ENCODE data around the gene MAP4. TPM values are rescaled to one million over a fixed set of nuclear protein-coding genes. Genes with fewer than 3 reads are reported as not detected.
"Not testable (repeated sequence)": the region's sequence is repeated elsewhere in the genome, so short reads cannot be mapped to it uniquely, and the experiment has no call there.

Gene MAP4
- total and polyA plus RNA-seq, 2 of the 13 experiments (the other 11 are each of a cell fraction or from before 2014, with no cell fraction given), result 33.1 to 38.7 TPM

DNA sequence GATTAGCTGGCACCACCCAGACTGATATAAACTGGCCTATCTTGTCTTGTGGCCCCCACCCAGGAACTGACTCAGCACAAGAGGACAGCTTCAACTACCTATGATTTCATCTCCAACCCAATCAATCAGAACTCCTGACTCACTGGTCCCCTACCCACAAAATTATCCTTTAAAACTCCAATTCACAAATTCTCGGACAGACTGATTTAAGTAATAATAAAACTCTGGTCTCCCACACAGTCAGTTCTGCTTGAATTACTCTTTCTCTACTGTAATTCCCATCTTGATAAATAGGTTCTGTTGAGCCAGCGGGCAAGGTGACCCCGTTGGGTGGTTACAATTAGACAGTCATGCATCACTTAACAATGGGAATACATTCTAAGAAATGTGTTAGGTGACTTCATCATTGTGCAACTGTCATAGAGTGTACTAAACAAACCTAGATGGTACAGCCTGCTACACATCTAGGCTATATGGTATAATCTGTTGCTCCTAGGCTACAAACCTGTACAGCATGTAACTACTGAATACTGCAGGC lies 48.1 kb upstream of the MAP4 start:
- no peak overlapping the region for H2AFZ ChIP-seq (ENCODE audit: low read length)
- POLR2A ChIA-PET, result no interaction called here
- 97% methylated on average over 3 of the region's 3 CpGs for WGBS (ENCODE audit: low lambda C conversion rate)
- H3K9ac ChIP-seq (ENCODE audit: insufficient read depth, low read depth, low read length), result no peak overlapping the region
- in situ Hi-C loops (cut with HindIII; ENCODE audit: extremely low pct_ligation_motif_present, low pct_unique_long_range_greater_than_20kb) (no loop called here), intact Hi-C loops (cut with micrococcal nuclease; ENCODE audit: unreplicated experiment) (no loop called here)
- CTCF ChIA-PET (ENCODE audit: low intra/inter-chr PET ratio, low total read pairs), result no interaction called here
- H3K9me3 ChIP-seq (ENCODE audit: low read length), result no peaks in the 10 kb centered on the region
- BruUV-seq (replicated peaks), result no TSS peak
- ATAC-seq (no peak), DNase-seq (ENCODE audit: low spot score) (no peak), FAIRE-seq (no peak)
- no peak overlapping the region for H3K4me2 ChIP-seq (ENCODE audit: low read depth, low read length)
- peaks cover 10% of the 10 kb centered on the region for H3K4me1 ChIP-seq (ENCODE audit: insufficient read depth, low read length)
- no peaks in the 10 kb centered on the region for H3K27me3 ChIP-seq (ENCODE audit: control insufficient read depth in 1 of 2, insufficient read depth in 2 of 2, low read length in 2 of 2)
- no peak overlapping the region for H3K4me3 ChIP-seq (replicated peaks in 1 of 3; ENCODE audit: insufficient read depth in 1 of 3, low read depth in 2 of 3, low read length in 3 of 3)
- H3K27ac ChIP-seq (ENCODE audit: extremely low read length, insufficient read depth, low read length), result no peak overlapping the region
- TF ChIP-seq TBX2 (CRISPR knock-in tag; IDR thresholded peaks at IDR 0.05; ENCODE audit: borderline replicate concordance) (no peak), KLF6 (CRISPR knock-in tag; IDR thresholded peaks at IDR 0.05) (no peak), ZNF33A (CRISPR knock-in tag; IDR thresholded peaks at IDR 0.05; ENCODE audit: borderline replicate concordance) (no peak), ZNF674 (CRISPR knock-in tag; IDR thresholded peaks at IDR 0.05; ENCODE audit: low read depth) (no peak), POLR2AphosphoS5 (IDR thresholded peaks at IDR 0.05; ENCODE audit: low read depth, low read length) (no peak), ZNF703 (CRISPR knock-in tag; IDR thresholded peaks at IDR 0.05; ENCODE audit: borderline replicate concordance) (no peak), ZNF709 (CRISPR knock-in tag; IDR thresholded peaks at IDR 0.05) (no peak), EHMT2 (IDR thresholded peaks at IDR 0.05; ENCODE audit: borderline replicate concordance, low read depth, low read length) (no peak), ZNF773 (CRISPR knock-in tag; IDR thresholded peaks at IDR 0.05; ENCODE audit: borderline replicate concordance) (no peak), TARDBP (CRISPR knock-in tag; IDR thresholded peaks at IDR 0.05) (no peak), ZNF615 (CRISPR knock-in tag; IDR thresholded peaks at IDR 0.05; ENCODE audit: borderline replicate concordance) (no peak), KDM5B (CRISPR knock-in tag; IDR thresholded peaks at IDR 0.05; ENCODE audit: borderline replicate concordance) (no peak), GLI4 (CRISPR knock-in tag; IDR thresholded peaks at IDR 0.05; ENCODE audit: borderline replicate concordance) (no peak), IKZF1 (IDR thresholded peaks at IDR 0.05) (no peak)
- TF ChIP-seq, protein P1, sequence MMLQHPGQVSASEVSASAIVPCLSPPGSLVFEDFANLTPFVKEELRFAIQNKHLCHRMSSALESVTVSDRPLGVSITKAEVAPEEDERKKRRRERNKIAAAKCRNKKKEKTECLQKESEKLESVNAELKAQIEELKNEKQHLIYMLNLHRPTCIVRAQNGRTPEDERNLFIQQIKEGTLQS (CRISPR knock-in tag; IDR thresholded peaks at IDR 0.05), result no peak
- TF ChIP-seq, protein P2, sequence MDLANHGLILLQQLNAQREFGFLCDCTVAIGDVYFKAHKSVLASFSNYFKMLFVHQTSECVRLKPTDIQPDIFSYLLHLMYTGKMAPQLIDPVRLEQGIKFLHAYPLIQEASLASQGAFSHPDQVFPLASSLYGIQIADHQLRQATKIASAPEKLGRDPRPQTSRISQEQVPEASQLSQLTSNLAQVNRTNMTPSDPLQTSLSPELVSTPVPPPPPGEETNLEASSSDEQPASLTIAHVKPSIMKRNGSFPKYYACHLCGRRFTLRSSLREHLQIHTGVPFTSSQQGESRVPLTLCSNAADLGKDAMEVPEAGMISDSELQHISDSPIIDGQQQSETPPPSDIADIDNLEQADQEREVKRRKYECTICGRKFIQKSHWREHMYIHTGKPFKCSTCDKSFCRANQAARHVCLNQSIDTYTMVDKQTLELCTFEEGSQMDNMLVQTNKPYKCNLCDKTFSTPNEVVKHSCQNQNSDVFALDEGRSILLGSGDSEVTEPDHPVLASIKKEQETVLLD (CRISPR knock-in tag; IDR thresholded peaks at IDR 0.05; ENCODE audit: low read depth), result no peak
- TF ChIP-seq, protein P3, sequence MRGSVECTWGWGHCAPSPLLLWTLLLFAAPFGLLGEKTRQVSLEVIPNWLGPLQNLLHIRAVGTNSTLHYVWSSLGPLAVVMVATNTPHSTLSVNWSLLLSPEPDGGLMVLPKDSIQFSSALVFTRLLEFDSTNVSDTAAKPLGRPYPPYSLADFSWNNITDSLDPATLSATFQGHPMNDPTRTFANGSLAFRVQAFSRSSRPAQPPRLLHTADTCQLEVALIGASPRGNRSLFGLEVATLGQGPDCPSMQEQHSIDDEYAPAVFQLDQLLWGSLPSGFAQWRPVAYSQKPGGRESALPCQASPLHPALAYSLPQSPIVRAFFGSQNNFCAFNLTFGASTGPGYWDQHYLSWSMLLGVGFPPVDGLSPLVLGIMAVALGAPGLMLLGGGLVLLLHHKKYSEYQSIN (CRISPR knock-in tag; IDR thresholded peaks at IDR 0.05; ENCODE audit: borderline replicate concordance), result no peak
- peaks cover 75% of the 10 kb centered on the region for H3K79me2 ChIP-seq (ENCODE audit: insufficient read depth, low read length)
- peaks cover 0 to 11% of the 10 kb centered on the region in 2 experiments; a peak in 2 of 5 replicates for H3K36me3 ChIP-seq (replicated peaks in 1 of 2; ENCODE audit: control insufficient read depth in 1 of 2, insufficient read depth in 2 of 2, low read length in 2 of 2)
- peaks cover 2% of the 10 kb centered on the region for H4K20me1 ChIP-seq (ENCODE audit: insufficient read depth, low read length)

DNA sequence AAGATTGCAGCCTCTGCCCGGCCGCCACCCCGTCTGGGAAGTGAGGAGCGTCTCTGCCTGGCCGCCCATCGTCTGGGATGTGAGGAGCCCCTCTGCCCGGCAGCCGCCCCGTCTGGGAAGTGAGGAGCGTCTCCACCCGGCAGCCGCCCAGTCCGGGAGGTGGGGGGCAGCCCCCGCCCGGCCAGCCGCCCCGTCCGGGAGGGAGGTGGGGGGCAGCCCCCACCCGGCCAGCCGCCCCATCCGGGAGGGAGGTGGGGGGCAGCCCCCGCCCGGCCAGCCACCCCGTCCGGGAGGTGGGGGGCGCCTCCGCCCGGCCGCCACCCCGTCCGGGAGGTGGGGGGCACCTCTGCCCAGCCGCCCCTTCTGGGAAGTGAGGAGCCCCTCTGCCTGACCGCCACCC lies 45.4 kb upstream of the MAP4 start:
- H3K9ac ChIP-seq (ENCODE audit: insufficient read depth, low read depth, low read length); CTCF ChIA-PET (ENCODE audit: low intra/inter-chr PET ratio, low total read pairs); H3K27me3 ChIP-seq (ENCODE audit: control insufficient read depth in 1 of 2, insufficient read depth in 2 of 2, low read length in 2 of 2); H3K36me3 ChIP-seq (replicated peaks in 1 of 2; ENCODE audit: control insufficient read depth in 1 of 2, insufficient read depth in 2 of 2, low read length in 2 of 2); H4K20me1 ChIP-seq (ENCODE audit: insufficient read depth, low read length); H3K9me3 ChIP-seq (ENCODE audit: low read length); intact Hi-C loops (cut with micrococcal nuclease; ENCODE audit: unreplicated experiment); H3K4me3 ChIP-seq (replicated peaks in 1 of 3; ENCODE audit: insufficient read depth in 1 of 3, low read depth in 2 of 3, low read length in 3 of 3); DNase-seq (ENCODE audit: low spot score); ATAC-seq; POLR2A ChIA-PET; H2AFZ ChIP-seq (ENCODE audit: low read length); BruUV-seq (replicated peaks); in situ Hi-C loops (cut with HindIII; ENCODE audit: extremely low pct_ligation_motif_present, low pct_unique_long_range_greater_than_20kb); FAIRE-seq; H3K4me1 ChIP-seq (ENCODE audit: insufficient read depth, low read length); H3K4me2 ChIP-seq (ENCODE audit: low read depth, low read length); H3K27ac ChIP-seq (ENCODE audit: extremely low read length, insufficient read depth, low read length): not testable (repeated sequence)
- WGBS (ENCODE audit: low lambda C conversion rate), result 93% methylated on average over 5 of the region's 33 CpGs
- H3K79me2 ChIP-seq (ENCODE audit: insufficient read depth, low read length), result peaks cover 69% of the 10 kb centered on the region
